K562 (cell line): ENCODE results near the gene PARS2. TPM values are rescaled to one million over a fixed set of nuclear protein-coding genes. Genes with fewer than 3 reads are reported as not detected.

ENCODE experiments used
- ATAC-seq: fragments of 200-7000 bp; cut with Tn5 transposase; 3 replicates; pipeline ENCODE4 v1.9.1; 2020; ENCODE audit warnings: moderate library complexity
- BruUV-seq: library from RNA; stranded (reverse); fragments of 400-500 nt; replicated peaks from 2 replicates; lab custom pipeline; 2021; lab: Mats Ljungman, UMichigan
- CTCF ChIA-PET: fragments of 300-600 bp; formaldehyde crosslinking; extraction: SDS; loops from one replicate; lab custom pipeline; 2021; ENCODE audit warnings: low intra/inter-chr PET ratio; lab: Yijun Ruan, JAX
- POLR2A ChIA-PET: fragments of 300-600, 350-650 bp; sonication (Branson Sonifier 250); formaldehyde crosslinking; extraction: SDS; loops from one replicate; lab custom pipeline; 2021; ENCODE audit warnings: antibody characterized with exemption, inconsistent platforms; lab: Yijun Ruan, JAX
- DNase-seq, 4 experiments: peaks; one replicate each; pipeline versions ENCODE4 v3.0.0 to v3.0.0-alpha.2; 2011 to 2018; ENCODE audit warnings: low spot score in 3 of 4, mixed read lengths in 3 of 4; ENCODE audit errors: extremely low read depth in 1 of 4
- FAIRE-seq: peaks from 2 replicates; lab custom pipeline; 2011; peaks lifted over from hg19 to GRCh38; lab: Jason Lieb, UNC
- H2AFZ ChIP-seq: 2 replicates; pipeline ENCODE4 v1.6.0; 2011; ENCODE audit warnings: low read depth, low read length, control low read depth, inconsistent platforms
- H3K27ac ChIP-seq: fragments of 200-600 bp; 3 replicates; pipeline ENCODE4 v1.8.0; 2011; ENCODE audit warnings: low read depth, mild to moderate bottlenecking, control low read depth, inconsistent platforms, low read length, moderate library complexity, mixed read lengths; ENCODE audit errors: extremely low read depth
- H3K27me3 ChIP-seq, 2 experiments: fragments of 300-600 bp in 1 of 2; 2 replicates in 1 of 2; 3 replicates in 1 of 2; pipeline versions ENCODE4 v1.6.0 to v1.8.0; 2011; ENCODE audit warnings: inconsistent platforms in 2 of 2, low read length in 2 of 2, mild to moderate bottlenecking in 1 of 2, mixed read lengths in 1 of 2, moderate library complexity in 1 of 2; ENCODE audit not compliant: control insufficient read depth in 2 of 2, insufficient read depth in 2 of 2
- H3K36me3 ChIP-seq: fragments of 300-600 bp; 3 replicates; pipeline ENCODE4 v1.8.0; 2011; ENCODE audit warnings: mild to moderate bottlenecking, low read length, inconsistent platforms; ENCODE audit not compliant: control insufficient read depth, insufficient read depth
- H3K4me1 ChIP-seq, 2 experiments: fragments of 200-600 bp in 1 of 2; replicated peaks in 1 of 2; 2 replicates in 1 of 2; 3 replicates in 1 of 2; pipeline versions ENCODE4 v1.5.1 to v1.8.0; 2011; ENCODE audit warnings: inconsistent platforms in 2 of 2, low read length in 2 of 2, mild to moderate bottlenecking in 1 of 2, mixed read lengths in 1 of 2, moderate library complexity in 1 of 2; ENCODE audit not compliant: control insufficient read depth in 2 of 2, insufficient read depth in 2 of 2
- H3K4me2 ChIP-seq: 2 replicates; pipeline ENCODE4 v1.6.1; 2011; ENCODE audit warnings: low read length, control low read depth, inconsistent platforms, mixed read lengths; ENCODE audit not compliant: insufficient read depth
- H3K4me3 ChIP-seq: fragments of 200-600 bp; sonication (generic), shearing (Covaris generic); 2 replicates; pipeline ENCODE4 v1.5.1; 2016; ENCODE audit warnings: control low read depth, inconsistent platforms
- H3K79me2 ChIP-seq: fragments of 200-600 bp; 3 replicates; pipeline ENCODE4 v1.8.0; 2011; ENCODE audit warnings: low read length, inconsistent platforms; ENCODE audit not compliant: control insufficient read depth, insufficient read depth
- H3K9ac ChIP-seq, 2 experiments: 2 replicates each; pipeline versions ENCODE4 v1.6.0 to v1.6.1; 2011; ENCODE audit warnings: low read depth in 2 of 2, low read length in 2 of 2, control low read depth in 1 of 2, inconsistent platforms in 1 of 2, mild to moderate bottlenecking in 1 of 2, mixed read lengths in 1 of 2; ENCODE audit not compliant: insufficient read depth in 1 of 2
- H3K9me1 ChIP-seq: one replicate; pipeline ENCODE4 v1.6.0; 2011; ENCODE audit warnings: inconsistent platforms, mild to moderate bottlenecking, low read length, moderate library complexity; ENCODE audit not compliant: control insufficient read depth, insufficient read depth
- H3K9me3 ChIP-seq: replicated peaks from 2 replicates; pipeline ENCODE4 v1.5.1; 2011; ENCODE audit warnings: low read depth, low read length, inconsistent platforms; ENCODE audit not compliant: control insufficient read depth, insufficient read depth
- H4K20me1 ChIP-seq: replicated peaks from 2 replicates; pipeline ENCODE4 v1.6.1; 2011; ENCODE audit warnings: low read length, inconsistent platforms, mixed read lengths; ENCODE audit not compliant: control insufficient read depth, insufficient read depth
- CHD1 ChIP-seq: fragments of 200-600 bp; sonication (generic); IDR thresholded peaks from one replicate; pipeline ENCODE4 v1.6.1; 2012; ENCODE audit warnings: mild to moderate bottlenecking, moderate library complexity, low read length, inconsistent platforms
- GTF2A2 ChIP-seq: IDR thresholded peaks from 2 replicates; pipeline ENCODE4 v1.6.1; 2016; ENCODE audit warnings: mild to moderate bottlenecking, missing genetic modification characterization, missing compliant biosample characterization
- NFRKB ChIP-seq: fragments of 450-650 bp; IDR thresholded peaks from 2 replicates; pipeline ENCODE4 v1.6.1; 2016; ENCODE audit warnings: low read depth
- RAD21 ChIP-seq, 2 experiments: fragments of 250-450 bp in 1 of 2; fragments of 450-650 bp in 1 of 2; sonication (Bioruptor Pico) in 1 of 2; formaldehyde crosslinking in 1 of 2; IDR thresholded peaks in 1 of 2; conservative IDR thresholded peaks in 1 of 2; 2 replicates each; pipeline versions ENCODE4 v1.4.0 to v1.8.0; 2020 to 2022; ENCODE audit warnings: mild to moderate bottlenecking in 2 of 2, moderate library complexity in 1 of 2
- RBM25 ChIP-seq: fragments of 200-400 bp; formaldehyde crosslinking; IDR thresholded peaks from 2 replicates; pipeline ENCODE4 v1.6.1; 2018; ENCODE audit warnings: low read length, low read depth, moderate library complexity; ENCODE audit not compliant: severe bottlenecking
- WGBS: fragments of 100-300 bp; shearing (Covaris generic); methylation state at CpG from one replicate; pipeline ENCODE4 v1.1.6; 2016; ENCODE audit warnings: low coverage, mixed read lengths; ENCODE audit not compliant: insufficient coverage; ENCODE audit errors: missing lambda C conversion rate; 5-methylcytosine and 5-hydroxymethylcytosine counted together
- in situ Hi-C: fragments of 300-500 bp; cut with MboI; formaldehyde crosslinking; loops from 4 replicates; pipeline ENCODE4 v1.15.0; 2018; ENCODE audit warnings: inconsistent platforms, mixed read lengths
- intact Hi-C: fragments of 100-400 bp; cut with micrococcal nuclease; formaldehyde crosslinking; loops from 2 replicates; pipeline ENCODE4 v1.14.2; 2022
- polyA plus RNA-seq, 8 experiments: library from polyadenylated mRNA; depleted of rRNA in 4 of 8; stranded (reverse) in 5 of 8; unstranded in 3 of 8; fragments of >200 nt; fragmentation: Nextera tagmentation in 2 of 8; fragmentation: Illumina TruSeq in 1 of 8; extraction: Ambion mirVana in 2 of 8; extraction: Trizol in 1 of 8; gene quantifications; 2 replicates each; pipeline versions ENCODE4 v1.2.1 to v1.2.3, GENCODE V29; 2011 to 2014; ENCODE audit warnings: inconsistent platforms in 1 of 8, missing spikeins in 1 of 8
- total RNA-seq, 7 experiments: library from RNA; depleted of rRNA in 6 of 7; stranded (reverse); fragments of >200 nt in 6 of 7; fragmentation: Illumina TruSeq in 2 of 7; extraction: Trizol in 2 of 7; gene quantifications; 2 replicates each; pipeline versions ENCODE4 v1.2.1 to v1.2.3, GENCODE V29; 2011 to 2021; ENCODE audit warnings: low replicate concordance in 1 of 7
- TF ChIP-seq, protein P1 (sequence below): IDR thresholded peaks from 2 replicates; pipeline ENCODE4 v1.6.1; 2012; ENCODE audit warnings: low read depth, low read length, improper control_type of control experiment, borderline replicate concordance
- TF ChIP-seq, protein P2 (sequence below), 2 experiments: fragments of 450-650 bp in 1 of 2; sonication (generic) in 1 of 2; formaldehyde crosslinking in 1 of 2; IDR thresholded peaks in 1 of 2; conservative IDR thresholded peaks in 1 of 2; 2 replicates each; pipeline versions ENCODE4 v1.6.1 to v1.8.1; 2016 to 2023; ENCODE audit warnings: mild to moderate bottlenecking in 2 of 2, moderate library complexity in 2 of 2, inconsistent platforms in 1 of 2, missing genetic modification reagents in 1 of 2

PARS2 gene
- total and polyA plus RNA-seq, 9 of the 15 experiments (the other 6 are each of a cell fraction or from before 2014, with no cell fraction given) = 6.3 to 12.4 (median 7.9) TPM

DNA sequence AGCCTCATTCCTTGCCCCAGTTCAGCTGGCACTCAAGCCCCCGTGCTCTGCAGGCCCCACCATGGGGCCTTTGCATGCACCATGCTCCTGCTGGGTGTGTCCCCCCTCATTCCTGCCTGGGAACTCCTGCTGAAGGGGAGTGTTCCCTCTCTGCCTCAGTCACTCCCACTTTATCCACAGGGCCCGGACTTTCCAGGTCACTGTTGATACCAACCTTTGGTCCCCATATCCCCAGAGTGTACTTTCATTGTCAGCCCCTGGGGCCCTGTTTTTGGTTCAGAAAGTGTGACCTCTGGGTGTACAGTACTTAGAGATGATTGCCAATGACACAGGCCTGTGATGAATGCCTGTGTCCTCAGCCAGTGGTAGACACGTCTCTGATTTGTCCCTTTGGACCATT, 33.9 kb upstream of the PARS2 start (continued):
- TF ChIP-seq, protein P1, sequence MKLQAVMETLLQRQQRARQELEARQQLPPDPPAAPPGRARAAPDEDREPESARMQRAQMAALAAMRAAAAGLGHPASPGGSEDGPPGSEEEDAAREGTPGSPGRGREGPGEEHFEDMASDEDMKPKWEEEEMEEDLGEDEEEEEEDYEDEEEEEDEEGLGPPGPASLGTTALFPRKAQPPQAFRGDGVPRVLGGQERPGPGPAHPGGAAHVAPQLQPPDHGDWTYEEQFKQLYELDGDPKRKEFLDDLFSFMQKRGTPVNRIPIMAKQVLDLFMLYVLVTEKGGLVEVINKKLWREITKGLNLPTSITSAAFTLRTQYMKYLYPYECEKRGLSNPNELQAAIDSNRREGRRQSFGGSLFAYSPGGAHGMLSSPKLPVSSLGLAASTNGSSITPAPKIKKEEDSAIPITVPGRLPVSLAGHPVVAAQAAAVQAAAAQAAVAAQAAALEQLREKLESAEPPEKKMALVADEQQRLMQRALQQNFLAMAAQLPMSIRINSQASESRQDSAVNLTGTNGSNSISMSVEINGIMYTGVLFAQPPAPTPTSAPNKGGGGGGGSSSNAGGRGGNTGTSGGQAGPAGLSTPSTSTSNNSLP = no peak
- TF ChIP-seq, protein P2, sequence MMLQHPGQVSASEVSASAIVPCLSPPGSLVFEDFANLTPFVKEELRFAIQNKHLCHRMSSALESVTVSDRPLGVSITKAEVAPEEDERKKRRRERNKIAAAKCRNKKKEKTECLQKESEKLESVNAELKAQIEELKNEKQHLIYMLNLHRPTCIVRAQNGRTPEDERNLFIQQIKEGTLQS (IDR thresholded peaks at IDR 0.05) = no peak
- TF ChIP-seq, protein P2 (CRISPR knock-in tag; conservative IDR thresholded peaks at IDR 0.05) = no peak
- no peak for TF ChIP-seq NFRKB
- no peak for TF ChIP-seq CHD1
- TF ChIP-seq RAD21 (CRISPR knock-in tag; conservative IDR thresholded peaks at IDR 0.05 in 1 of 2, IDR thresholded peaks at IDR 0.05 in 1 of 2) = no peak
- TF ChIP-seq, all 486 proteins: peak for 0

- POLR2A ChIA-PET = no interaction called here
- CTCF ChIA-PET = no interaction called here
- ATAC-seq = no peak
Measured at GRCh38 chr1:54796902-54797301, 32.6 kb upstream of the PARS2 start.

More at GRCh38 chr1:54796902-54797301, 32.6 kb upstream of the PARS2 start:
- Histone ChIP-seq H3K4me2 (no peak overlapping the region), H3K79me2 (no peaks in the 10 kb centered on the region), H3K9me3 (peaks cover 4% of the 10 kb centered on the region; the same call in 1 of the 2 replicates), H3K4me1 (peaks cover 5 to 16% of the 10 kb centered on the region in 2 experiments; a peak in 2 of 5 replicates), H3K9me1 (no peaks in the 10 kb centered on the region), H3K27ac (no peak overlapping the region), H3K36me3 (no peaks in the 10 kb centered on the region), H3K27me3 (peaks cover 12 to 53% of the 10 kb centered on the region in 2 experiments; a peak in 4 of 5 replicates), H2AFZ (no peak overlapping the region), H4K20me1 (peaks cover 5% of the 10 kb centered on the region), H3K9ac (no peak overlapping the region), H3K4me3 (no peak overlapping the region)
- intact Hi-C loops (loop anchor here (10.0 kb wide), 1 partner anchor 722 kb away; no protein-coding TSS in a partner anchor), in situ Hi-C loops (no loop called here)
- no peak for FAIRE-seq
- TF ChIP-seq GTF2A2 (tag) (no peak), RBM25 (peak; percentile 83)
- 6% methylated on average over 2 of the region's 2 CpGs for WGBS
- no peak for DNase-seq
- no TSS peak for BruUV-seq
